Kidney (tissue), 14 donors: ENCODE data around the gene SCFD2. TPM values are rescaled to one million over a fixed set of nuclear protein-coding genes. Genes with fewer than 3 reads are reported as not detected.

ENCODE experiments used
- DNase-seq, 5 donors: peaks; one replicate each; pipeline ENCODE4 v3.0.0-alpha.2; 2013 to 2020
- FAIRE-seq: peaks from 2 replicates; lab custom pipeline; 2012; peaks lifted over from hg19 to GRCh38; lab: Jason Lieb, UNC
- H3K27ac ChIP-seq, 2 donors: one replicate each; pipeline ENCODE4 v1.7.0; 2013; ENCODE audit warnings: low read depth in 2 of 2, low read length in 2 of 2, inconsistent platforms in 1 of 2
- H3K27me3 ChIP-seq: one replicate; pipeline ENCODE4 v1.7.1; 2013; ENCODE audit warnings: low read length, inconsistent platforms; ENCODE audit not compliant: control insufficient read depth, insufficient read depth
- H3K36me3 ChIP-seq, 3 donors: one replicate each; pipeline versions ENCODE4 v1.7.0 to v1.7.1; 2013; ENCODE audit warnings: low read length in 3 of 3, control low read depth in 1 of 3, inconsistent platforms in 1 of 3; ENCODE audit not compliant: insufficient read depth in 3 of 3, control insufficient read depth in 2 of 3
- H3K4me1 ChIP-seq, 3 donors: one replicate each; pipeline versions ENCODE4 v1.7.0 to v1.7.1; 2013; ENCODE audit warnings: low read length in 3 of 3, inconsistent platforms in 1 of 3, low read depth in 1 of 3; ENCODE audit not compliant: control insufficient read depth in 2 of 3, insufficient read depth in 2 of 3
- H3K4me3 ChIP-seq, 3 donors: one replicate each; pipeline versions ENCODE4 v1.7.0 to v1.8.1; 2013; ENCODE audit warnings: low read length in 3 of 3, control low read depth in 1 of 3, inconsistent platforms in 1 of 3
- H3K9ac ChIP-seq, 3 donors: one replicate each; pipeline versions ENCODE4 v1.7.0 to v1.7.1; 2013; ENCODE audit warnings: low read length in 3 of 3, control low read depth in 1 of 3, inconsistent platforms in 1 of 3
- H3K9me3 ChIP-seq, 3 donors: one replicate each; pipeline versions ENCODE4 v1.7.0 to v1.7.1; 2013; ENCODE audit warnings: low read length in 3 of 3, control low read depth in 1 of 3, inconsistent platforms in 1 of 3; ENCODE audit not compliant: control insufficient read depth in 2 of 3, insufficient read depth in 1 of 3
- CTCF ChIP-seq: IDR thresholded peaks from 3 replicates; pipeline ENCODE4 v1.5.1; 2012; ENCODE audit warnings: mild to moderate bottlenecking, moderate library complexity, borderline replicate concordance; ENCODE audit not compliant: insufficient read depth; ENCODE audit errors: extremely low read depth
- intact Hi-C: fragments of 100-400 bp; cut with DNase I; formaldehyde crosslinking; loops from one replicate; pipeline ENCODE4 v1.11.1; 2022
- polyA plus RNA-seq: library from polyadenylated mRNA; stranded (reverse); fragments of 350-450 nt; fragmentation: Illumina TruSeq; extraction: RNeasy Lipid Tissue Mini Kit (QIAGEN cat#74804); gene quantifications from one replicate; pipeline ENCODE4 v1.2.3, GENCODE V29; 2014; ENCODE audit warnings: low read depth, low replicate concordance; ENCODE audit not compliant: insufficient read depth
- total RNA-seq: library from RNA; stranded (reverse); fragmentation: NEBNext Ultra II Directional; extraction: Animal tissue kit (Norgen Biotek cat#: 25700); gene quantifications from one replicate; pipeline ENCODE4 v1.2.1, GENCODE V29; 2021
- donor health status: control.
- donor health status: control.
- donor health status: control.
- donor health status: control.
- donor health status: control.
- donor health status: DM: yes; HTN: yes; CAD: no.
- donor health status: Normal renal cell carcinoma (clear cell type).

The SCFD2 gene
- total and polyA plus RNA-seq, 2 donors from 2014 or later, result 6.1 to 20.8 TPM

GRCh38 chr4:53003959-53004358 lies 361.9 kb downstream of the SCFD2 start:
- no peak for FAIRE-seq
- Histone ChIP-seq H3K36me3 (no peaks in the 10 kb centered on the region), H3K27me3 (no peaks in the 10 kb centered on the region), H3K4me3 (no peak overlapping the region), H3K9me3 (no peaks in the 10 kb centered on the region), H3K9ac (no peak overlapping the region), H3K4me1 (peaks cover 5 to 15% (median 9%) of the 10 kb centered on the region in 3 donors), H3K27ac (no peak overlapping the region)
- intact Hi-C loops, result no loop called here
- DNase-seq, result no peak
- TF ChIP-seq CTCF, result no peak

- DNase-seq, result no peak
Observed at GRCh38 chr4:53000560-53000959, 365.3 kb downstream of the SCFD2 start.

DNA sequence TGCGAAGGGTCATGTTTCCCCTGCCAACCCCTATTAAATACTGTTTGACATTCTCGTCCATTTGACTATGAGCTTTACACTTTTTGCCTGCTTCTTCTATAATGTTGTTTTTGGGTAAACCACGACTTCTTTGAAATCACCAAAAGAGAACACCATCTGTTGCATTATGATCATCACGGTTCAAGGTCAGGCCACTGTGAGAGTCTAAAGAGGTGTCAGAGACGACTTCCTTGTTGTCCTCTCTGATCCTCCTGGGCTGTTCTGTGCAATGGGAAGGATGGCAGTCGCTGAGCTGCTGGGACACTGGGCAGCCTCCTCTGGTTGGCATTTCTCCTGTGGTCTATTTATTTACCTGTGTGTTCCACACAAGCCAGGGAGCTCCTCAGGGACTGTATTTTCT lies 366.2 kb downstream of the SCFD2 start:
- DNase-seq, result no peak
- H3K4me1 ChIP-seq, result peaks cover 0 to 15% (median 13%) of the 10 kb centered on the region in 3 donors
- no peak for FAIRE-seq
- H3K9ac ChIP-seq, result no peak overlapping the region
- intact Hi-C loops, result no loop called here
- no peaks in the 10 kb centered on the region for H3K27me3 ChIP-seq
- no peak overlapping the region for H3K4me3 ChIP-seq
- H3K27ac ChIP-seq, result no peak overlapping the region
- no peaks in the 10 kb centered on the region for H3K9me3 ChIP-seq
- no peaks in the 10 kb centered on the region for H3K36me3 ChIP-seq
- TF ChIP-seq CTCF, result no peak

More at GRCh38 chr4:53000560-53000959, 365.3 kb downstream of the SCFD2 start:
- intact Hi-C loops, result no loop called here
- Histone ChIP-seq H3K9ac (no peak overlapping the region), H3K4me3 (no peak overlapping the region), H3K27me3 (no peaks in the 10 kb centered on the region), H3K27ac (no peak overlapping the region), H3K9me3 (no peaks in the 10 kb centered on the region), H3K4me1 (peaks cover 0 to 15% (median 12%) of the 10 kb centered on the region in 3 donors), H3K36me3 (no peaks in the 10 kb centered on the region)
- no peak for TF ChIP-seq CTCF
- FAIRE-seq, result no peak

GRCh38 chr4:52998413-52998812 lies 367.4 kb downstream of the SCFD2 start:
- no peak overlapping the region for H3K9ac ChIP-seq
- no peak for FAIRE-seq
- intact Hi-C loops, result no loop called here

More at GRCh38 chr4:52998413-52998812, 367.4 kb downstream of the SCFD2 start:
- no peak for DNase-seq
- Histone ChIP-seq H3K4me3 (no peak overlapping the region), H3K36me3 (no peaks in the 10 kb centered on the region), H3K4me1 (peaks cover 0 to 19% (median 15%) of the 10 kb centered on the region in 3 donors), H3K27me3 (no peaks in the 10 kb centered on the region), H3K9me3 (no peaks in the 10 kb centered on the region), H3K27ac (no peak overlapping the region)
- TF ChIP-seq CTCF, result no peak
